ENCODE measurements around the gene JAZF1.

DNA sequence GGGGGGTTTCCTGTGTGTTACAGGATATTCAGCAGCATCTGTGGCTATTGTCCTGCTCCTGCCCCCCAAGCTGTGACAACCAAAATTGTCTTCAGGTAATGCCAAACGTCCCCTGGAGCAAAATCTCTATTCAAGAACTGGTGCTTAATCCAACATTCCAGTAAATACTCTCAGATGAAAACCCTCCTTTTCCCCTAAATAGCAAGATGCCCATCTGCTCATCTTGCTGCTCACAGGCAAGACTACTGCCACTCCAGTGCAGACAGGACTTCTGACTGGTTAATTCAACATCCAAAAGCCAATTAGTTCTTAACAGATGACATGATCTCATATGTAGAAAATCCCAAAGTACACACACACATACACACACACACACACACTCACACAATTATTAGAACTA lies 20.5 kb upstream of the JAZF1 start:
- TF ChIP-seq, protein P1, sequence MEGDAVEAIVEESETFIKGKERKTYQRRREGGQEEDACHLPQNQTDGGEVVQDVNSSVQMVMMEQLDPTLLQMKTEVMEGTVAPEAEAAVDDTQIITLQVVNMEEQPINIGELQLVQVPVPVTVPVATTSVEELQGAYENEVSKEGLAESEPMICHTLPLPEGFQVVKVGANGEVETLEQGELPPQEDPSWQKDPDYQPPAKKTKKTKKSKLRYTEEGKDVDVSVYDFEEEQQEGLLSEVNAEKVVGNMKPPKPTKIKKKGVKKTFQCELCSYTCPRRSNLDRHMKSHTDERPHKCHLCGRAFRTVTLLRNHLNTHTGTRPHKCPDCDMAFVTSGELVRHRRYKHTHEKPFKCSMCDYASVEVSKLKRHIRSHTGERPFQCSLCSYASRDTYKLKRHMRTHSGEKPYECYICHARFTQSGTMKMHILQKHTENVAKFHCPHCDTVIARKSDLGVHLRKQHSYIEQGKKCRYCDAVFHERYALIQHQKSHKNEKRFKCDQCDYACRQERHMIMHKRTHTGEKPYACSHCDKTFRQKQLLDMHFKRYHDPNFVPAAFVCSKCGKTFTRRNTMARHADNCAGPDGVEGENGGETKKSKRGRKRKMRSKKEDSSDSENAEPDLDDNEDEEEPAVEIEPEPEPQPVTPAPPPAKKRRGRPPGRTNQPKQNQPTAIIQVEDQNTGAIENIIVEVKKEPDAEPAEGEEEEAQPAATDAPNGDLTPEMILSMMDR (IDR thresholded peaks at IDR 0.05), result no peak
- no peak for TF ChIP-seq POLR2A (IDR thresholded peaks at IDR 0.05)
